HEK293 (cell line): ENCODE results near the gene HOXA3.
A peak's percentile ranks its signal among the peaks of the same experiment; 100 is the strongest.

Experiments
- CTCF ChIA-PET: fragments of 350-600 bp; formaldehyde crosslinking; extraction: SDS; loops from one replicate; lab custom pipeline; 2021; ENCODE audit warnings: antibody characterized with exemption; lab: Yijun Ruan, JAX
- POLR2A ChIA-PET: fragments of 300-600 bp; formaldehyde crosslinking; extraction: SDS; loops from one replicate; lab custom pipeline; 2020; ENCODE audit warnings: antibody characterized with exemption, inconsistent platforms; lab: Yijun Ruan, JAX
- H3K27ac ChIP-seq: fragments of 200-500 bp; sonication (Bioruptor generic); 2 replicates; pipeline ENCODE4 v1.5.1; 2014; ENCODE audit warnings: low read depth, low read length, control low read depth, inconsistent platforms; ENCODE audit errors: extremely low read depth
- H3K36me3 ChIP-seq, 2 experiments: fragments of 200-500 bp in 1 of 2; sonication (Bioruptor generic) in 1 of 2; 1 replicate in 1 of 2; 2 replicates in 1 of 2; pipeline ENCODE4 v1.5.1; 2014 to 2017; ENCODE audit warnings: inconsistent platforms in 2 of 2, low read length in 2 of 2; ENCODE audit not compliant: control insufficient read depth in 2 of 2, insufficient read depth in 1 of 2
- H3K4me1 ChIP-seq: fragments of 200-500 bp; sonication (Bioruptor generic); 2 replicates; pipeline ENCODE4 v1.5.1; 2014; ENCODE audit warnings: mild to moderate bottlenecking, low read length, inconsistent platforms; ENCODE audit not compliant: control insufficient read depth, insufficient read depth
- H3K4me3 ChIP-seq: 2 replicates; pipeline ENCODE4 v1.5.1; 2011; ENCODE audit warnings: low read depth, mild to moderate bottlenecking, control low read depth, low read length, moderate library complexity
- H3K9me3 ChIP-seq: fragments of 200-500 bp; sonication (Bioruptor generic); 2 replicates; pipeline ENCODE4 v1.5.1; 2014; ENCODE audit warnings: low read depth, low read length, inconsistent platforms; ENCODE audit not compliant: control insufficient read depth, insufficient read depth
- BCL11A ChIP-seq: fragments of 450-650 bp; formaldehyde crosslinking; IDR thresholded peaks from 2 replicates; pipeline ENCODE4 v1.5.1; 2016; ENCODE audit warnings: low read depth, missing biosample characterization, missing genetic modification characterization
- BCL11B ChIP-seq: fragments of 450-650 bp; formaldehyde crosslinking; IDR thresholded peaks from 2 replicates; pipeline ENCODE4 v1.5.1; 2016; ENCODE audit warnings: low read depth, missing biosample characterization, missing genetic modification characterization
- HOXC10 ChIP-seq: sonication (generic); formaldehyde crosslinking; IDR thresholded peaks from 2 replicates; pipeline ENCODE4 v1.8.1; 2023; ENCODE audit warnings: mild to moderate bottlenecking, missing genetic modification reagents
- PATZ1 ChIP-seq: fragments of 450-650 bp; formaldehyde crosslinking; IDR thresholded peaks from 2 replicates; pipeline ENCODE4 v1.5.1; 2016; ENCODE audit warnings: missing biosample characterization, missing genetic modification characterization
- PRDM10 ChIP-seq: fragments of 450-650 bp; formaldehyde crosslinking; IDR thresholded peaks from 2 replicates; pipeline ENCODE4 v1.5.1; 2016; ENCODE audit warnings: missing biosample characterization, missing genetic modification characterization
- YY2 ChIP-seq: fragments of 450-650 bp; formaldehyde crosslinking; IDR thresholded peaks from 2 replicates; pipeline ENCODE4 v1.5.1; 2016; ENCODE audit warnings: missing biosample characterization, missing genetic modification characterization
- ZBTB10 ChIP-seq: fragments of 450-650 bp; formaldehyde crosslinking; IDR thresholded peaks from 2 replicates; pipeline ENCODE4 v1.5.1; 2016; ENCODE audit warnings: missing biosample characterization, missing genetic modification characterization
- ZBTB11 ChIP-seq: fragments of 450-650 bp; formaldehyde crosslinking; conservative IDR thresholded peaks from 2 replicates; pipeline ENCODE4 v1.5.1; 2016; ENCODE audit warnings: low read depth, missing biosample characterization, missing genetic modification characterization
- ZBTB48 ChIP-seq: fragments of 450-650 bp; formaldehyde crosslinking; IDR thresholded peaks from 2 replicates; pipeline ENCODE4 v1.5.1; 2016; ENCODE audit warnings: missing biosample characterization, missing genetic modification characterization
- ZBTB49 ChIP-seq: fragments of 450-650 bp; formaldehyde crosslinking; IDR thresholded peaks from 2 replicates; pipeline ENCODE4 v1.5.1; 2016; ENCODE audit warnings: missing biosample characterization, missing genetic modification characterization, low read depth
- ZBTB6 ChIP-seq: fragments of 450-650 bp; formaldehyde crosslinking; IDR thresholded peaks from 2 replicates; pipeline ENCODE4 v1.5.1; 2017; ENCODE audit warnings: missing biosample characterization, missing genetic modification characterization
- ZFP69B ChIP-seq: fragments of 450-650 bp; formaldehyde crosslinking; IDR thresholded peaks from 2 replicates; pipeline ENCODE4 v1.5.1; 2016; ENCODE audit warnings: missing biosample characterization, missing genetic modification characterization
- ZNF157 ChIP-seq: fragments of 450-650 bp; formaldehyde crosslinking; IDR thresholded peaks from 2 replicates; pipeline ENCODE4 v1.5.1; 2016; ENCODE audit warnings: missing biosample characterization, missing genetic modification characterization
- ZNF335 ChIP-seq: fragments of 450-650 bp; formaldehyde crosslinking; conservative IDR thresholded peaks from 2 replicates; pipeline ENCODE4 v1.5.1; 2016; ENCODE audit warnings: missing biosample characterization, missing genetic modification characterization
- ZNF596 ChIP-seq: fragments of 450-650 bp; IDR thresholded peaks from 2 replicates; pipeline ENCODE4 v1.5.0; 2018; ENCODE audit warnings: missing biosample characterization, mild to moderate bottlenecking, missing genetic modification characterization, moderate library complexity
- ZNF792 ChIP-seq: fragments of 450-650 bp; formaldehyde crosslinking; IDR thresholded peaks from 2 replicates; pipeline ENCODE4 v1.5.1; 2016; ENCODE audit warnings: missing biosample characterization, missing genetic modification characterization
- ZSCAN30 ChIP-seq: fragments of 450-650 bp; IDR thresholded peaks from 2 replicates; pipeline ENCODE4 v1.5.1; 2018; ENCODE audit warnings: missing biosample characterization, mild to moderate bottlenecking, missing genetic modification characterization, moderate library complexity

Gene HOXA3

GRCh38 chr7:27166531-27167505 lies 14.4 kb upstream of the HOXA3 start (continued):
- TF ChIP-seq ZBTB10: 0 out of 2 replicates have a peak, but pooled peaks have one; percentile 19
- TF ChIP-seq ZNF596: peak; percentile 52
- TF ChIP-seq PRDM10 (tag by site-specific recombination): peak; percentile 93
- peak; percentile 73; the same call in 1 of the 2 replicates for TF ChIP-seq PATZ1 (tag by site-specific recombination)
- TF ChIP-seq ZBTB11 (tag by site-specific recombination): peak; percentile 47; the same call in 1 of the 2 replicates
- peak; percentile 33; the same call in 1 of the 2 replicates for TF ChIP-seq BCL11A (tag by site-specific recombination)

GRCh38 chr7:27165996-27166530 lies 13.7 kb upstream of the HOXA3 start:
- Histone ChIP-seq H3K4me1 (peaks cover 7% of the 10 kb centered on the region), H3K4me3 (peak overlapping the region; percentile 76), H3K9me3 (no peaks in the 10 kb centered on the region), H3K27ac (peak overlapping the region; percentile 100), H3K36me3 (peaks cover 23 to 42% of the 10 kb centered on the region in 2 experiments)
- CTCF ChIA-PET: interaction anchor here (0.6 to 1.4 kb wide), 2 partner anchors 12 to 28 kb away, joined by 3 read pairs; no protein-coding TSS in a partner anchor
- POLR2A ChIA-PET: interaction anchor here (0.6 to 2.5 kb wide), 12 partner anchors 9 to 1304 kb away, joined by 3 to 21 read pairs (median 5); partner anchors contain the start of genes HOXA11 and HOXA5
- TF ChIP-seq ZNF335 (peak; percentile 56), ZFP69B (no peak; the same call in 1 of the 2 replicates), ZSCAN30 (tag by site-specific recombination) (peak; percentile 24; the same call in 1 of the 2 replicates), HOXC10 (CRISPR knock-in tag) (no peak), ZBTB48 (tag by site-specific recombination) (peak; percentile 47), ZNF157 (tag by site-specific recombination) (no peak), BCL11B (no peak), YY2 (tag by site-specific recombination) (no peak), ZBTB49 (tag by site-specific recombination) (no peak), ZBTB6 (no peak), ZNF792 (tag by site-specific recombination) (no peak)
